Hematopoietic multipotent progenitor cell treated with erythropoietin and hydrocortisone succinate and interleukin-3 and kit ligand, for 8 days (in vitro differentiated cells): ENCODE results near the gene TSPO.
A peak's percentile ranks its signal among the peaks of the same experiment; 100 is the strongest.

Experiments used
- DNase-seq: peaks from one replicate; pipeline ENCODE4 v3.0.0-alpha.2; 2015

TSPO gene

GRCh38 chr22:43160497-43161126, 9.3 kb downstream of the TSPO start:
- DNase-seq, result no peak

GRCh38 chr22:43162412-43163150, 11.2 kb downstream of the TSPO start:
- no peak for DNase-seq

GRCh38 chr22:43163241-43163795, 12.0 kb downstream of the TSPO start:
- no peak for DNase-seq

- no peak for DNase-seq
These were observed 13.3 kb downstream of the TSPO start for GRCh38 chr22:43164636-43165035.

- DNase-seq, result no peak
These were observed 15.0 kb downstream of the TSPO start for GRCh38 chr22:43166132-43166930.

- DNase-seq, result peak; percentile 90
These were observed 15.7 kb downstream of the TSPO start for GRCh38 chr22:43167001-43167589.

GRCh38 chr22:43168471-43169309, 17.3 kb downstream of the TSPO start:
- no peak for DNase-seq

- DNase-seq, result no peak
These were observed 18.2 kb downstream of the TSPO start for GRCh38 chr22:43169310-43170130.

GRCh38 chr22:43170131-43170480, 18.7 kb downstream of the TSPO start:
- DNase-seq, result no peak

GRCh38 chr22:43171019-43171491, 19.7 kb downstream of the TSPO start:
- no peak for DNase-seq

- DNase-seq, result no peak
These were observed 20.2 kb downstream of the TSPO start for GRCh38 chr22:43171607-43172006.

GRCh38 chr22:43172191-43172590, 20.8 kb downstream of the TSPO start:
- DNase-seq, result no peak

- DNase-seq, result no peak
These were observed 22.2 kb downstream of the TSPO start for GRCh38 chr22:43173566-43173965.

- no peak for DNase-seq
These were observed 22.8 kb downstream of the TSPO start for GRCh38 chr22:43173976-43174720.

- no peak for DNase-seq
These were observed 23.7 kb downstream of the TSPO start for GRCh38 chr22:43174941-43175531.

GRCh38 chr22:43176090-43176489, 24.7 kb downstream of the TSPO start:
- no peak for DNase-seq

- no peak for DNase-seq
These were observed 26.1 kb downstream of the TSPO start for GRCh38 chr22:43177479-43177878.

- no peak for DNase-seq
These were observed 28.0 kb downstream of the TSPO start for GRCh38 chr22:43179146-43179910.

- no peak for DNase-seq
These were observed 28.5 kb downstream of the TSPO start for GRCh38 chr22:43179911-43180195.
